Measurements from ENCODE around the gene RALGDS.

DNA sequence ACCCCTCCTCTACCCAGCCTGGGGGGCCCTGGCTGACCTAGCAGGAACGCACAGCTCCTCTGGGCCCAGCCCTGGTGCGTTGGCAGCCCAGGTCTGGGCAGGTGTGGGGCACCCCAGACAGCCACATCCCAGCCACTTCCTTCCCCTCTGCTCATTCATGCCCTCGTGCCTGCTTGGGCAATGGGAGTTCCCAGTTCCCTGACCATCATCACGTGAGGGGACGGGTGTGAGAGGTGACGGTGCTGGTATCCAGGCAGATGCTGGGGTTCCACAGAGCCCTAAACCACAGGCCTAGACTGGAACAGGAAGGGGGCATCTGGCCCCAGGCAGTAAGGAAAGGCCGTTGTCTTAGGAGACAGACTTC is 8.4 kb downstream of the RALGDS start:
- no peak for TF ChIP-seq HDGF (IDR thresholded peaks at IDR 0.05; ENCODE audit: borderline replicate concordance)
- TF ChIP-seq FOXK2 (IDR thresholded peaks at IDR 0.05): no peak
- no peak for TF ChIP-seq CTBP1 (IDR thresholded peaks at IDR 0.05; ENCODE audit: borderline replicate concordance)
- TF ChIP-seq SUZ12 (IDR thresholded peaks at IDR 0.05): no peak
- no peak for TF ChIP-seq FOXA1 (IDR thresholded peaks at IDR 0.05)
- TF ChIP-seq BHLHE40 (IDR thresholded peaks at IDR 0.05; ENCODE audit: borderline replicate concordance): no peak
- TF ChIP-seq, protein P1, sequence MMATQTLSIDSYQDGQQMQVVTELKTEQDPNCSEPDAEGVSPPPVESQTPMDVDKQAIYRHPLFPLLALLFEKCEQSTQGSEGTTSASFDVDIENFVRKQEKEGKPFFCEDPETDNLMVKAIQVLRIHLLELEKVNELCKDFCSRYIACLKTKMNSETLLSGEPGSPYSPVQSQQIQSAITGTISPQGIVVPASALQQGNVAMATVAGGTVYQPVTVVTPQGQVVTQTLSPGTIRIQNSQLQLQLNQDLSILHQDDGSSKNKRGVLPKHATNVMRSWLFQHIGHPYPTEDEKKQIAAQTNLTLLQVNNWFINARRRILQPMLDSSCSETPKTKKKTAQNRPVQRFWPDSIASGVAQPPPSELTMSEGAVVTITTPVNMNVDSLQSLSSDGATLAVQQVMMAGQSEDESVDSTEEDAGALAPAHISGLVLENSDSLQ (IDR thresholded peaks at IDR 0.05): no peak
- TF ChIP-seq TARDBP (IDR thresholded peaks at IDR 0.05): no peak
- no peak for TF ChIP-seq ZNF384 (IDR thresholded peaks at IDR 0.05)
- no peak for TF ChIP-seq SP1 (IDR thresholded peaks at IDR 0.05)
- no peak for TF ChIP-seq ARNT (IDR thresholded peaks at IDR 0.05)
- TF ChIP-seq FOXM1 (IDR thresholded peaks at IDR 0.05; ENCODE audit: borderline replicate concordance): no peak
- no peak for TF ChIP-seq ELF4 (IDR thresholded peaks at IDR 0.05)
- no peak for TF ChIP-seq L3MBTL2 (conservative IDR thresholded peaks at IDR 0.05)

Measured in HEK293T (cell line).